ENCODE data around the gene CDC37. TPM values are rescaled to one million over a fixed set of nuclear protein-coding genes. Genes with fewer than 3 reads are reported as not detected.
"Not testable (repeated sequence)": the region's sequence is repeated elsewhere in the genome, so short reads cannot be mapped to it uniquely, and the experiment has no call there.

Gene CDC37
- total and polyA plus RNA-seq, 2 experiments from 2014 or later, result 183 to 280 TPM

DNA sequence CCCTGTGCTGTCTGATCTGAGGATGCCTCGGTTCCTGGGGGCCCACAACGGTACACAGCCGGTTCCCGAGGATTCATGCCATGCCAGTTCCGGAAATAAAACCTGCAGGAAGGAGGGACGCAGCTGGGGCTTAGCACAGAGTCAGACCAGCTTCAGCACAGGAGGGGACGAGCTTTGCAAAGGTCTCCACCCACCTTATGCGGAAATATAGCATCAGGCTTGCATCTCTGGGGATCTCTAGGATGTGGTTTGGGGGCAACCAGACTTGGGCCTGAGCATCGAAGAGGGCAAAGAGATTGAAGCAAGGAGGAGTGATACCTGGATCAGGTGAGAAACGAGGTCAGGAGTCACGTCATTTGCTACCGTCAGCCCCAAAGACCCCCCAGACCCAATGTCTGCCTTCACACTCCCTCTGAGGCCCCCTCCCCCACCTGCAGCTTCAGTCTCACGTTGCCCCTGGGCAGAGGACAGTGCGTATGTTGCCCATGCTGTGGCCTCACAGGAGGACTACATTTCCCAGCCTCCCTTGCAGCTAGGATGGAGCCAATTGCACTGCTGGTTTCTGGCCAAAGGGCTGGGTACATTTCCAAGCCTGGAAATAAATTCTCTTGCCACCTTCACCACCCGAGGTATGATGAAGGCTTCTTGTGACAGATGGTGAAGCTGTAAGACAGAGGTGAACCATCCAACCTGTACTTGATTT lies 35.1 kb downstream of the CDC37 start:
- no peak overlapping the region for H3K4me2 ChIP-seq
- Mint-ChIP-seq H3K4me3 (no peak overlapping the region), H3K4me1 (no peaks in the 10 kb centered on the region), H3K9me3 (no peaks in the 10 kb centered on the region), H3K27me3 (ENCODE audit: insufficient read depth, low read depth, poor library complexity) (peaks cover 7% of the 10 kb centered on the region), H3K36me3 (ENCODE audit: low read depth) (peaks cover 32% of the 10 kb centered on the region), H3K27ac (no peak overlapping the region)
- ATAC-seq (peak; percentile 76), DNase-seq (ENCODE audit: low spot score) (peak; percentile 36)
- no peaks in the 10 kb centered on the region for H3K9me2 ChIP-seq (ENCODE audit: insufficient read depth)
- no peak overlapping the region for H2AFZ ChIP-seq
- no peaks in the 10 kb centered on the region for H4K20me1 ChIP-seq (replicated peaks; ENCODE audit: insufficient read depth)
- H3K36me3 ChIP-seq (ENCODE audit: insufficient read depth), result no peaks in the 10 kb centered on the region; the same call in 1 of the 2 replicates
- H3K79me2 ChIP-seq (replicated peaks; ENCODE audit: insufficient read depth), result no peaks in the 10 kb centered on the region
- H3K27ac ChIP-seq (ENCODE audit: low read depth), result no peak overlapping the region
- H3F3A ChIP-seq (replicated peaks; ENCODE audit: low read depth), result no peaks in the 10 kb centered on the region
- TF ChIP-seq CREB1 (CRISPR knock-in tag; IDR thresholded peaks at IDR 0.05; ENCODE audit: low read depth) (no peak), NANOG (IDR thresholded peaks at IDR 0.05; ENCODE audit: borderline replicate concordance) (no peak)
- TF ChIP-seq, protein P1, sequence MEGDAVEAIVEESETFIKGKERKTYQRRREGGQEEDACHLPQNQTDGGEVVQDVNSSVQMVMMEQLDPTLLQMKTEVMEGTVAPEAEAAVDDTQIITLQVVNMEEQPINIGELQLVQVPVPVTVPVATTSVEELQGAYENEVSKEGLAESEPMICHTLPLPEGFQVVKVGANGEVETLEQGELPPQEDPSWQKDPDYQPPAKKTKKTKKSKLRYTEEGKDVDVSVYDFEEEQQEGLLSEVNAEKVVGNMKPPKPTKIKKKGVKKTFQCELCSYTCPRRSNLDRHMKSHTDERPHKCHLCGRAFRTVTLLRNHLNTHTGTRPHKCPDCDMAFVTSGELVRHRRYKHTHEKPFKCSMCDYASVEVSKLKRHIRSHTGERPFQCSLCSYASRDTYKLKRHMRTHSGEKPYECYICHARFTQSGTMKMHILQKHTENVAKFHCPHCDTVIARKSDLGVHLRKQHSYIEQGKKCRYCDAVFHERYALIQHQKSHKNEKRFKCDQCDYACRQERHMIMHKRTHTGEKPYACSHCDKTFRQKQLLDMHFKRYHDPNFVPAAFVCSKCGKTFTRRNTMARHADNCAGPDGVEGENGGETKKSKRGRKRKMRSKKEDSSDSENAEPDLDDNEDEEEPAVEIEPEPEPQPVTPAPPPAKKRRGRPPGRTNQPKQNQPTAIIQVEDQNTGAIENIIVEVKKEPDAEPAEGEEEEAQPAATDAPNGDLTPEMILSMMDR (conservative IDR thresholded peaks at IDR 0.05; ENCODE audit: low read depth in 2 of 2), result no peak
- TF ChIP-seq, protein P2, sequence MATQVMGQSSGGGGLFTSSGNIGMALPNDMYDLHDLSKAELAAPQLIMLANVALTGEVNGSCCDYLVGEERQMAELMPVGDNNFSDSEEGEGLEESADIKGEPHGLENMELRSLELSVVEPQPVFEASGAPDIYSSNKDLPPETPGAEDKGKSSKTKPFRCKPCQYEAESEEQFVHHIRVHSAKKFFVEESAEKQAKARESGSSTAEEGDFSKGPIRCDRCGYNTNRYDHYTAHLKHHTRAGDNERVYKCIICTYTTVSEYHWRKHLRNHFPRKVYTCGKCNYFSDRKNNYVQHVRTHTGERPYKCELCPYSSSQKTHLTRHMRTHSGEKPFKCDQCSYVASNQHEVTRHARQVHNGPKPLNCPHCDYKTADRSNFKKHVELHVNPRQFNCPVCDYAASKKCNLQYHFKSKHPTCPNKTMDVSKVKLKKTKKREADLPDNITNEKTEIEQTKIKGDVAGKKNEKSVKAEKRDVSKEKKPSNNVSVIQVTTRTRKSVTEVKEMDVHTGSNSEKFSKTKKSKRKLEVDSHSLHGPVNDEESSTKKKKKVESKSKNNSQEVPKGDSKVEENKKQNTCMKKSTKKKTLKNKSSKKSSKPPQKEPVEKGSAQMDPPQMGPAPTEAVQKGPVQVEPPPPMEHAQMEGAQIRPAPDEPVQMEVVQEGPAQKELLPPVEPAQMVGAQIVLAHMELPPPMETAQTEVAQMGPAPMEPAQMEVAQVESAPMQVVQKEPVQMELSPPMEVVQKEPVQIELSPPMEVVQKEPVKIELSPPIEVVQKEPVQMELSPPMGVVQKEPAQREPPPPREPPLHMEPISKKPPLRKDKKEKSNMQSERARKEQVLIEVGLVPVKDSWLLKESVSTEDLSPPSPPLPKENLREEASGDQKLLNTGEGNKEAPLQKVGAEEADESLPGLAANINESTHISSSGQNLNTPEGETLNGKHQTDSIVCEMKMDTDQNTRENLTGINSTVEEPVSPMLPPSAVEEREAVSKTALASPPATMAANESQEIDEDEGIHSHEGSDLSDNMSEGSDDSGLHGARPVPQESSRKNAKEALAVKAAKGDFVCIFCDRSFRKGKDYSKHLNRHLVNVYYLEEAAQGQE (IDR thresholded peaks at IDR 0.05; ENCODE audit: unreplicated experiment), result no peak
- no peak overlapping the region for H3K4me3 ChIP-seq
- H3K4me1 ChIP-seq (ENCODE audit: insufficient read depth), result no peaks in the 10 kb centered on the region
- no peaks in the 10 kb centered on the region for H3K27me3 ChIP-seq (ENCODE audit: insufficient read depth)

DNA sequence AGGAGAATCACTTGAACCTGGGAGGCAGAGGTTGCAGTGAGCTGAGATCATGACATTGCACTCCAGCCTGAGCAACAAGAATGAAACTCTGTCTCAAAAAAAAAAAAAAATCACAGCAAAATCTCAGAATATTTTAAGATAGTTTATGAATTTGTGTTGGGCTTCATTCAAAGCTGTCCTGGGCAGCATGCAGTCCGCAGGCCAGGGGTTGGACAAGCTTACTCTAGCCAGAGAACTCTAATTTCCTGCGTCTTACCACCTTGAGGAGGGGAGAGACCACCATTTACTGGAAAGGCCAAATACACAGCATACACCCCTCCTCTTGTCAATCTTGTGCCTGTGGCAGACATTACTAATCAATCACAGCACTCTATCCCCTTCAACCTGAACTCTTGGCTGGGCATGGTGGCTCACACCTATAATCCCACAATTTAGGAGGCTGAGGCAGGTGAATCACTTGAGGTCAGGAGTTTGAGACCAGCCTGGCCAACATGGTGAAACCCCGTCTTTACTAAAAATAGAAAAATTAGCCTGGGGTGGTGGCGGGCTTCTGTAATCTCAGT lies 36.3 kb downstream of the CDC37 start:
- not testable (repeated sequence) for DNase-seq (ENCODE audit: low spot score); H3K4me3 Mint-ChIP-seq; H3K4me1 Mint-ChIP-seq; H3K79me2 ChIP-seq (replicated peaks; ENCODE audit: insufficient read depth); H3K27me3 Mint-ChIP-seq (ENCODE audit: insufficient read depth, low read depth, poor library complexity); H3K4me1 ChIP-seq (ENCODE audit: insufficient read depth); H4K20me1 ChIP-seq (replicated peaks; ENCODE audit: insufficient read depth); H3F3A ChIP-seq (replicated peaks; ENCODE audit: low read depth); H3K4me3 ChIP-seq; H3K27ac ChIP-seq (ENCODE audit: low read depth); H2AFZ ChIP-seq; H3K36me3 ChIP-seq (ENCODE audit: insufficient read depth); H3K9me2 ChIP-seq (ENCODE audit: insufficient read depth); H3K27me3 ChIP-seq (ENCODE audit: insufficient read depth); H3K4me2 ChIP-seq; ATAC-seq; H3K9me3 Mint-ChIP-seq; H3K27ac Mint-ChIP-seq
- peaks cover 32% of the 10 kb centered on the region for H3K36me3 Mint-ChIP-seq (ENCODE audit: low read depth)
